Stimulated activated naive CD8-positive, alpha-beta T cell treated with anti-CD3 and anti-CD28 coated beads, Interleukin-15, amount 100 ng/mL, for 72 hours (primary cell): ENCODE results near the gene RHOG.
"Not testable (repeated sequence)": the region's sequence is repeated elsewhere in the genome, so short reads cannot be mapped to it uniquely, and the experiment has no call there.

Source experiments
- ATAC-seq: fragments of 150-1000 bp; cut with Tn5 transposase; 2 replicates; pipeline ENCODE4 v1.10.0; 2021; ENCODE audit warnings: mild to moderate bottlenecking, moderate library complexity
- DNase-seq, 2 donors: peaks; one replicate each; pipeline ENCODE4 v3.0.0; 2021 to 2022
- H3K27ac Mint-ChIP-seq, 2 donors: one replicate each; pipeline ENCODE4 v1.8.0; 2022; ENCODE audit warnings: mild to moderate bottlenecking in 2 of 2, mixed read lengths in 2 of 2, moderate library complexity in 2 of 2
- H3K27me3 Mint-ChIP-seq: one replicate; pipeline ENCODE4 v1.8.0; 2022; ENCODE audit warnings: mixed read lengths
- H3K4me1 Mint-ChIP-seq: one replicate; pipeline ENCODE4 v1.8.0; 2022; ENCODE audit warnings: mild to moderate bottlenecking, mixed read lengths
- H3K4me3 Mint-ChIP-seq, 2 donors: one replicate each; pipeline ENCODE4 v1.8.0; 2022; ENCODE audit warnings: mild to moderate bottlenecking in 2 of 2, mixed read lengths in 2 of 2, moderate library complexity in 1 of 2
- H3K9me3 Mint-ChIP-seq, 2 donors: one replicate each; pipeline ENCODE4 v1.8.0; 2022; ENCODE audit warnings: mixed read lengths in 2 of 2

The RHOG gene

DNA sequence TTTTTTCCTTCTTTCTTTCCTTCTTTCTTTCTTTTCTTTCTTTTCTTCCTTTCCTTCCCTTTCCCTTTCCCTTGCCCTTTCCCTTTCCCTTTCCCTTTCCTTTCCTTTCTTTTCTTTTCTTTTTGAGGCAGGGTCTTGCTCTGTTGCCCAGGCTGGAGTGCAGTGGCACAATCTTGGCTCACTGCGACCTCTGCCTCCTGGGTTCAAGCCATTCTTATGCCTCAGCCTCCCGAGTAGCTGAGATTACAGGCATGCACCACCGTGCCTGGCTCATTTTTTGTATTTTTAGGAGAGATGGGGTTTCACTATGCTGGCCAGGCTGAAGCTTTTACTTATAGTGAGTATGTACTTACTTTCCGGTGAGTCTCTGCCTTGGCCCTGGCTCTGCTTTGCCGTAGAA, 25.9 kb downstream of the RHOG start:
- DNase-seq, H3K9me3 Mint-ChIP-seq, H3K27me3 Mint-ChIP-seq, H3K27ac Mint-ChIP-seq, ATAC-seq, H3K4me3 Mint-ChIP-seq: not testable (repeated sequence)
- H3K4me1 Mint-ChIP-seq, result peaks cover 11% of the 10 kb centered on the region

DNA sequence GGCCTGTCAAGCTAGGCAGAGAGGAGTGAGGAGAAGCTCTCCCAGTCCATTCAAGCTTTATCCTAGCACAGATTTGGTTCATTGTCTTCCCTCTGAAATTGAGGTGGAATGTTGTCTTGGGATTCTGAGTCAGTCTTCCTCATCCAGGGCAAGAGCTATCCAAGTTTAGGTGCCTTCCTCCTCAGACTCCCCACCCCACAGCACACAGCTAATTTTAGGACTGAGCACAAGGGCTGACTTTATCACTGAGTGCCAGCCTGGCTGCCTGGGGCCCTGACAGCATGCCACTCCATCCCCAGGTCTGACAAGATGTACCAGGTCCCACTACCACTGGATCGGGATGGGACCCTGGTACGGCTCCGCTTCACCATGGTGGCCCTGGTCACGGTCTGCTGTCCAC, 29.8 kb downstream of the RHOG start:
- no peak for DNase-seq
- no peaks in the 10 kb centered on the region for H3K9me3 Mint-ChIP-seq
- no peak overlapping the region for H3K4me3 Mint-ChIP-seq
- H3K27ac Mint-ChIP-seq, result no peak overlapping the region
- H3K27me3 Mint-ChIP-seq, result no peaks in the 10 kb centered on the region
- H3K4me1 Mint-ChIP-seq, result peaks cover 36% of the 10 kb centered on the region
- ATAC-seq, result no peak

GRCh38 chr11:3810446-3810845, 30.3 kb downstream of the RHOG start:
- H3K4me1 Mint-ChIP-seq, result peaks cover 36% of the 10 kb centered on the region
- ATAC-seq (no peak), DNase-seq (no peak)
- no peaks in the 10 kb centered on the region for H3K27me3 Mint-ChIP-seq
- H3K4me3 Mint-ChIP-seq, result no peak overlapping the region
- H3K9me3 Mint-ChIP-seq, result no peaks in the 10 kb centered on the region
- H3K27ac Mint-ChIP-seq, result no peak overlapping the region

DNA sequence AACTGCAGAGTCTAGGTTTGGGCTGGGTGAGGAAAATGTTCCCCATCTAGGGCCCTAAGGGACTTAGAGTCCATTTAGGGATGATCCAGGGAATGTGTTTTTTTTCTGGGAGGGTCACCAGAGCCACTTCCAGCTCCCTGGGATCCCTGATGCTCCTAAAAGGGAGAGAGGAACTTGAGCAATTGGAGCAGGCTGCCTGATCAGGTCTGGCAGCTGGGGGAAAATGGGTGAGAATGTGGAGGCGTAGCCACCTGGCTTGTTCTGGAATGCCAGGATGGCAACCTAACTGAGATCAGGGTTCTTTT, 31.2 kb downstream of the RHOG start:
- Mint-ChIP-seq H3K9me3 (no peaks in the 10 kb centered on the region), H3K4me1 (peaks cover 36% of the 10 kb centered on the region), H3K4me3 (no peak overlapping the region), H3K27ac (no peak overlapping the region), H3K27me3 (no peaks in the 10 kb centered on the region)
- DNase-seq (no peak), ATAC-seq (no peak)

DNA sequence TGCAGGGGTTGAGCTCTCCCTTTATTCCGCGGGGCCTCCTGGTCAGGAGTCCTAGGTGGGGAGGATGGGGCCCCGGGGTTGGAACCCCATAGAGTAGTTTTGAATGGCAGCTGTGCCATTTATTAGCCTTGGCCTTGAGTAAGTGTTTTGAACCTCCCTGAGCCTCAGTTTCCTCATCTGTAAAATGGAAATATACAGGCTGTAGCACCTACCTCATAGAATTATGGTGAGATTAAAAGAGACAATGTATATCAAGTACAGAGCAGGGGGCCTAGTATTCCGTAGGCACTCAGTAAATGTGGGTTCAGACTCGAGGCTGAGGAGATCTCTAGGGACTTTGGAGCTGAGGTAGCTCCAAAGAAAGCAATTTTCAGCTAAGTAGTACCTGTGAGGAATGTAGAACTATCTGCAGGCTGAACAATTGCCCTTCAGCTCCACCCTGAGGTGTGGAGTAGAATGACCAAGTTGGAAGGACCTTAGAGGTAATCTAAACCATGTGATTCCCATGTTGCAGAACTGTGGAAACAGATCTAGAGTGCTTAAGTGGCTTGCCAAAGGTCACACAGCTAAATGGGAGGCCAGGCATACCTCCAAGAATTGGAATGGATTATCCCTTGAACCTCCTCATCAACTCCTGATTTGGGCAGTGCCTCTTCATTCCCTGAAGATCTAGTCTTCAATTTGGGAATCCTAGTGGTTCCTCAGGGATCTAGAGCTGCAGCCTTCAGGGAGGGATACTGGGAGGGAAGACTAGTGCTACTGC, 31.7 kb downstream of the RHOG start:
- Mint-ChIP-seq H3K4me1 (peaks cover 40% of the 10 kb centered on the region), H3K27ac (peak overlapping the region in 1 of 2 donors; percentile 39), H3K9me3 (no peaks in the 10 kb centered on the region), H3K27me3 (no peaks in the 10 kb centered on the region), H3K4me3 (peak overlapping the region; percentile 93 to 98)
- ATAC-seq (peak; percentile 90), DNase-seq (peak in 1 of 2 donors; percentile 60)

DNA sequence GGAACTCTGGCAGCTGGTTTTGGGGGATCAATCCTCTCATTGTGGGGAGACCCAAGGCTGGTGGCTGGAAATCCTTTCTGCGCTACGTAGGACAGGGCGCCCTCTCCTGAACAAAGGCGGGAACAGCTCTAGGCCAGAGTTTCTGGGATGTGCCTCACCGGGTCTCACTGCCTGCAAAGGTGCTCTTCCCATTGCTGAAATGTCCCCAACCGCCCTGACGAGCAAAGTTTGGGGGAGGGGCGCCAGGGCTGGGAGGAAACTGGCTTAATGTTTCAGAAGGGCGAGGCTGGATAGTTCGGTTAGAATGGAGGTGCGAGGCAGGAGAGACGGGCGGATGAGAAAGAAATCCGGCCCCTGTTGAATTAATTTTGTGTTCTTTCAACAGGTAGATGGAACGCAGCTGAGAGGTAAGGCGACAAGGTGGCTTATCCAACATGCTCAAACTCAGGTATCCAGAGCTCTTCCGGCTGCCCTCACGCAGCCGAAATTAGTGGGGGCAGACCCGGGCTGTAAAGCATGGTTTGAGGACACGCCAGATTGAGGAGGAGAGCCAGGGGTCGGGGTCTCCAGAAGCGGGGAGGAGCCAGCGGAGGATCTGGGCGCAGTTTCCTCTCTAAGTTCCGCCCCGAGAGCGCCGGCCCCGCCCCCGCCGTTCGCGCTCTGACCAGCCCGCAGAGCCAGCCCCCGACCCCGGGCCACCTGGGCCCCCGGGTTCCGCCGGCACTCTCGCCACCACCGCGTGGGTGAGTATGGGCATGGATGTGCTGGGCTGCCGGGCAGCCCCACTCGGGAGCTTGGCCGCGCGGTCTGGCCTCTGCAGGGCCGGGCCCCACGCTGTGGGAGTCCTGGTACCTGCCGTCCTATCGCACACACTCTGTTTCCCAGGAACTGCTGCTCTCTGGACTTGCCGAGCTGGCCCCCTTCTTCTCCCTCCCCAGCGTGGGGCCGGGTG, 32.6 kb downstream of the RHOG start, which contains the start of gene PGAP2:
Gene PGAP2 (plus strand): TSS at position 652 of the 952 bp plus-strand sequence. CDS start 2,700 bp downstream, outside the sequence.
- H3K9me3 Mint-ChIP-seq, result no peaks in the 10 kb centered on the region
- DNase-seq (peak; percentile 46 to 60), ATAC-seq (peak; percentile 72)
- no peaks in the 10 kb centered on the region for H3K27me3 Mint-ChIP-seq
- H3K4me1 Mint-ChIP-seq, result peaks cover 43% of the 10 kb centered on the region
- peak within 1 kb of the TSS; percentile 93 to 98 for H3K4me3 Mint-ChIP-seq
- peak within 1 kb of the TSS; percentile 78 to 91 for H3K27ac Mint-ChIP-seq

DNA sequence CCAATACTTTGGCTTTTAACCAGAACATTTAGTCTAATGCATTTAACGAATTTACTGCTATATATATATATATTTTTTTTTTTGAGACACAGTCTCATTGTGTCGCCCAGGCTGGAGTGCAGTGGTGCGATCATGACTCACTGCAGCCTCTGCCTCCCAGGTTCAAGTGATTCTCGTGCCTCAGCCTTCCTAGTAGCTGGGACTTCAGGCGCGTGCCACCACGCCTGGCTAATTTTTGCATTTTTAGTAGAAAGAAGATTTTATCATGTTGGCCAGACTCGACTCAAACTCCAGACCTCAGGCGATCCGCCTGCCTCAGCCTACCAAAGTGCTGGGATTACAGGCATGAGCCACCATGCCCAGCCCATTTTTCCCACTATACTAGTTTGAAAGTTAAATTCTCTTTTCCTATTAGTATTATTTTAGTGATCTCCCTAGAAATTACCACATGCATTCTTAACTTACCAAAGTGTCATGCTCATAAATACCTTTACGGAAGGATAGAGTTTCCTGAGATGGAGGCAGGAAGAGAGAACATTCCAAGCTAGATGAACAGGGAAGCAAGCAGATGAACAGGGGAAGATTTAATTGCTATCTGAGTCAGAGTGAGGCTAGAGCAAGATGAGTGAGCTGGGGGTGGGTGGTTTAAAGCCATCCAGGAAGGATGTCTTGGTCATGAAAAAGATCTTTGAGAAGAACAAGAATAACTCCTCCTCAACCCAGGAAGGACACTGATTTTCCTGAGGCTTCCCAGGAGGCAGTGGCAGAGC, 36.8 kb downstream of the RHOG start:
- Mint-ChIP-seq H3K4me3 (no peak overlapping the region), H3K27me3 (no peaks in the 10 kb centered on the region), H3K9me3 (no peaks in the 10 kb centered on the region), H3K4me1 (peaks cover 32% of the 10 kb centered on the region), H3K27ac (no peak overlapping the region)
- ATAC-seq (no peak), DNase-seq (no peak)

- Mint-ChIP-seq H3K4me3 (no peak overlapping the region), H3K27ac (no peak overlapping the region), H3K9me3 (no peaks in the 10 kb centered on the region), H3K27me3 (no peaks in the 10 kb centered on the region), H3K4me1 (peaks cover 27% of the 10 kb centered on the region)
- ATAC-seq (no peak), DNase-seq (no peak)
Measured at GRCh38 chr11:3802011-3802790, 38.6 kb downstream of the RHOG start.

DNA sequence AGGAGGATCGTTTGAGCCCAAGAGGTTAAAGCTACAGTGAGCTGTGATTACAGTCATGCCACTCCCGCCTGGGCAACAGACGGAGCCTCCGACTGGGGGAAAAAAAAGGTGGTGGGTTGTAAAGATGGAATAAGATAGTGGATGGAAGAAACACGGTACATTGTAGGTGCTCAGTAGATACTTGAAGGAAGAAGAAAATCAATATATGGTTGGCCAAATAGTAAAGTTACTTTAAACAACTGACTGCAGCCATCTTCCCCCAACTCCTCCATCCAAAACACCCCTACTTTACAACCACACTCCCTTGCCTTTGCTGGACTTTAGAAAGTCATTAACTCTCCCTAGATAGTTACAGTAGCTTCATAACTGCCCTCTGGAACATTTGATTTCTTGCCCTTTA, 40.9 kb downstream of the RHOG start:
- Mint-ChIP-seq H3K9me3 (no peaks in the 10 kb centered on the region), H3K27me3 (no peaks in the 10 kb centered on the region), H3K4me3 (no peak overlapping the region), H3K4me1 (peaks cover 41% of the 10 kb centered on the region), H3K27ac (no peak overlapping the region)
- no peak for ATAC-seq
- DNase-seq, result no peak

GRCh38 chr11:3799143-3799542, 41.6 kb downstream of the RHOG start:
- ATAC-seq (no peak), DNase-seq (no peak)
- Mint-ChIP-seq H3K27me3 (no peaks in the 10 kb centered on the region), H3K4me3 (peak overlapping the region; percentile 95 to 99), H3K27ac (peak overlapping the region; percentile 80 to 97), H3K9me3 (no peaks in the 10 kb centered on the region), H3K4me1 (peaks cover 46% of the 10 kb centered on the region)

DNA sequence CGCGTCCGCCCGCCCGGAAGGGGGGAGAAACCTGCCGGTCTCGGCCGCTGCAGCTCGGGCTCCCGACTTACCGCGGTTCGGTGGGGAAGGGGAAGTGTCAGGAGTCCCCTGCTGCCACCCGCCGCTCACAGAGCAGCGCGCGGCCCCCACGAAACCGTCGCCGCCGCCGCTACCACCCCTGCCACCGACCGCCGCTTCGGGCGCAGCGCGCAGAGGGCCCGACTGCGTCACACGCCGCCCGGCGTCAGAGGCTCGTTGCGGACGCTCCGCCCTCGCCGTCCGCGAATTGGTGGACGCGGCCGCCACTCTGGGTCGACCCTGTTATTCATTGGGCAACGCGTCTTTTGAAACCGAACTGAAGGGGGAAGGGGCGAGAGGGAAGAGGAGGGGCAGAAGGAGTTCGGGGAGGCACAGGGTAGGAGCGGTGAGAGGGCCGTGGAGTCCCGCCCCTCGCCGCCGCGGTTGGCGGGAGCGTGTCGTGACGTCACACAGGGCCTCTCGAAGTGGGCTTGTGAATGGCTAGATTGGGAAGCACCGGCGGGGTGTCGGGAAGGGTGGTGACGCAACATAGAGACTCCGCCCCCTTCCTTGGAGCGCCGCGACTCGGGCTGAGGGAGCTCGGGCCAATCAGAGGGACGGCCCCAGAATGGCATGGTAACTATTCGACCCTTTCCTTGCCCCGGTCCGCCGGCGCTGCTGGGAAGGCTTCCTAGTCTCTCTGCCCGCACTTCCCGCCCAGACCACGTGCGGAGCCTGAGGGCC, 43.2 kb downstream of the RHOG start, which contains the start of gene NUP98:
Gene NUP98 (minus strand): TSS at position 226 of the 762 bp plus-strand sequence. CDS start 15,437 bp downstream, outside the sequence.
- H3K9me3 Mint-ChIP-seq, result no peaks in the 10 kb centered on the region
- H3K27me3 Mint-ChIP-seq, result no peaks in the 10 kb centered on the region
- peak within 1 kb of the TSS; percentile 95 to 99 for H3K4me3 Mint-ChIP-seq
- H3K27ac Mint-ChIP-seq, result peak within 1 kb of the TSS; percentile 97 to 98
- DNase-seq, result peak; percentile 100
- peak; percentile 98 for ATAC-seq
- H3K4me1 Mint-ChIP-seq, result peaks cover 47% of the 10 kb centered on the region

DNA sequence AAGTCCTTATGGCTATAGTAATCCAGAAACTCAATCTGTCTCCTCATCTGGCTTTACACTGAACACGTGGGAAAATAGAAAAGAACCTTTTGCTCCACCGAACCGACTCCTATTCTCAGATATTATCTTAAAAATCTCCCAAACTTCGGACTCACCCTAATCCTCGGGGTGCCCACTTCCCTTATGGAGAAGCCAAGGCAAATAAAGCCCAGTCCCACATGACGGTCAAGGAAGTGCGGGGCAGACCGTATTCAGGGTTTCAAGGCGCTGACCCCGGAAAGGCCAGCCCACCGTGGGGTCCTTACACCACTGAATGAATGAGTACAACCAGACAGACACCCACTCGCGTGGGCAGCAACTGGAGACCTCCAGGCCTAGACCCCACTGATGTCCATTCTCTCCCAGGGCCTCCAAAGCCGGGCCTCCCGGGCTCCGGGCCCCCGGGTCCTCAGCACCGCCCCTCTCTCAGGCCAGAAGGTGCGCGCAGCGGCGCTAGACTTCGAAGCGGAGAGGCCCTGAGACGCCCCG, 43.9 kb downstream of the RHOG start:
- peak overlapping the region; percentile 92 to 97 for H3K27ac Mint-ChIP-seq
- H3K9me3 Mint-ChIP-seq, result no peaks in the 10 kb centered on the region
- no peak for DNase-seq

GRCh38 chr11:3796346-3796745, 44.4 kb downstream of the RHOG start:
- Mint-ChIP-seq H3K27me3 (no peaks in the 10 kb centered on the region), H3K4me1 (peaks cover 50% of the 10 kb centered on the region), H3K4me3 (peak overlapping the region; percentile 95 to 99), H3K27ac (peak overlapping the region; percentile 92 to 97), H3K9me3 (no peaks in the 10 kb centered on the region)
- no peak for ATAC-seq
- DNase-seq, result no peak

More for the DNA sequence above, 43.9 kb downstream of the RHOG start:
- ATAC-seq, result peak; percentile 58
- Mint-ChIP-seq H3K4me3 (peak overlapping the region; percentile 95 to 99), H3K27me3 (no peaks in the 10 kb centered on the region), H3K4me1 (peaks cover 50% of the 10 kb centered on the region)

DNA sequence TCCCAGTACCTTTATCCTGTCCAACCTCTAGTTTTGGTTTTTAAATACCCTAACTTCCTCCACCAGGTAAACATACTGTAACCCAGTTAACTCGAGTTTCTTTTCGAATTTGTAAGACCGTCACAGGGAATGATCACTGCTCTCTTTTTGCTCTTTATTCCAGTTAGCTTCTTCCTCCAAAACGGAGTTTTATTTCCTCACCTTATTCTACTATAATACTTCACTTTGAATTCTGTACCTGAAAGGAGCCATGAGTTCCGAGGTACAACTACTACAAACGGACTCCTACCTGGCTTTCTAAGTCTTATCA, 44.8 kb downstream of the RHOG start:
- Mint-ChIP-seq H3K4me3 (peak overlapping the region; percentile 95 to 99), H3K4me1 (peaks cover 52% of the 10 kb centered on the region), H3K27me3 (no peaks in the 10 kb centered on the region), H3K27ac (peak overlapping the region; percentile 92 to 97), H3K9me3 (no peaks in the 10 kb centered on the region)
- DNase-seq (no peak), ATAC-seq (no peak)
